Ovary (tissue), 3 donors: ENCODE measurements around the gene FNBP1.

Experiments
- CTCF ChIP-seq, 3 donors: fragments of 450-650 bp in 2 of 3; fragments of 200-600 bp in 1 of 3; IDR thresholded peaks; one replicate each; pipeline versions ENCODE4 v1.5.1 to v1.8.0; 2016 to 2022; ENCODE audit warnings: antibody characterized with exemption in 3 of 3, mild to moderate bottlenecking in 1 of 3
- EP300 ChIP-seq: sonication (generic); formaldehyde crosslinking; IDR thresholded peaks from one replicate; pipeline ENCODE4 v1.6.1; 2017; ENCODE audit warnings: antibody characterized with exemption
- POLR2A ChIP-seq: fragments of 450-650 bp; IDR thresholded peaks from one replicate; pipeline ENCODE4 v1.6.1; 2017; ENCODE audit warnings: antibody characterized with exemption, mild to moderate bottlenecking, moderate library complexity
- donor health status: DM: no; HTN: no; CAD: no.

DNA sequence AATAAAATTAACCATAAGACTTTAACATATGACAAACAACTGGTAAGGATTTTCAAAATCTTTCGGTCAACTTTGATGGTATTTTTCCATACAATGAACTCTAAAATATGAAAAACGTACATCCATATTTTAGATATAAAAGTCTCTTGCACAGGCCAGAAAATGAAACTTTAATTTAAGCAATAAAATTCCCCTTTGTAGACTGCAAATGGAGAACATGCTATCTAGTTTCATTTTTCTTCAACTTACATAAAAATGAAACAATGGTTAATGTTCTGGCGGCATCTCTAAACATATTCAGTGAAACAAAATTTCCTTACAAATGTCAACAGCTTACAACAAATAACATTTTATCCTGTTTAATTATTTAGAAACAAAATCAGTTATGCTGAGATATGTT, 123.7 kb downstream of the FNBP1 start:
- TF ChIP-seq POLR2A (no peak), CTCF (IDR thresholded peaks at IDR 0.05) (no peak), EP300 (no peak)
